ENCODE results near the gene NCOA6. TPM values are rescaled to one million over a fixed set of nuclear protein-coding genes. Genes with fewer than 3 reads are reported as not detected.

NCOA6 gene
- 21.8 TPM for polyA plus RNA-seq (2013)

- Histone ChIP-seq H3K27ac (ENCODE audit: insufficient read depth in 1 of 2, low read depth in 1 of 2, low read length in 2 of 2, poor library complexity in 1 of 2, severe bottlenecking in 2 of 2) (peak within 1 kb of the TSS; percentile 74 to 88), H3K36me3 (ENCODE audit: control insufficient read depth in 4 of 4, insufficient read depth in 4 of 4, low read length in 3 of 4) (no peaks in the 10 kb centered on the region), H3K27me3 (replicated peaks in 2 of 5; ENCODE audit: control insufficient read depth in 4 of 5, insufficient read depth in 5 of 5, low read length in 4 of 5) (no peaks in the 10 kb centered on the region), H3K4me1 (ENCODE audit: control extremely low read depth in 1 of 4, control insufficient read depth in 4 of 4, insufficient read depth in 4 of 4, low read length in 3 of 4) (peaks cover 9 to 21% (median 13%) of the 10 kb centered on the region in 4 experiments), H3K4me3 (ENCODE audit: control insufficient read depth in 1 of 7, extremely low read depth in 1 of 7, insufficient read depth in 4 of 7, low read depth in 2 of 7, low read length in 6 of 7) (peak within 1 kb of the TSS; percentile 46 to 99 (median 87)), H3K9me3 (ENCODE audit: control extremely low read depth in 1 of 5, control insufficient read depth in 4 of 5, insufficient read depth in 2 of 5, low read depth in 1 of 5, low read length in 4 of 5) (no peaks in the 10 kb centered on the region)
- peak; percentile 78 to 86 (median 86) for DNase-seq
- ChIA-PET CTCF (interaction anchor here (1.0 to 1.5 kb wide), 2 partner anchors 10 to 130 kb away, joined by 4 read pairs; partner anchors contain the start of genes GSS and MYH7B), POLR2A (no interaction called here)
- 7% methylated on average over 19 of the region's 52 CpGs for WGBS (ENCODE audit: insufficient coverage)
Observed at GRCh38 chr20:34825530-34826362, at the start of gene NCOA6. NCOA6 (minus strand) TSS chr20:34825651; CDS start chr20:34782355, 43,296 bp downstream.

- Histone ChIP-seq H3K27ac (ENCODE audit: insufficient read depth in 1 of 2, low read depth in 1 of 2, low read length in 2 of 2, poor library complexity in 1 of 2, severe bottlenecking in 2 of 2) (no peak overlapping the region), H3K9me3 (ENCODE audit: control extremely low read depth in 1 of 5, control insufficient read depth in 4 of 5, insufficient read depth in 2 of 5, low read depth in 1 of 5, low read length in 4 of 5) (no peaks in the 10 kb centered on the region)
- peak; percentile 70 to 77 (median 74) for DNase-seq
Observed at GRCh38 chr20:34874094-34874654, 48.7 kb upstream of the NCOA6 start.

GRCh38 chr20:34873583-34874093 lies 48.2 kb upstream of the NCOA6 start:
- H3K36me3 ChIP-seq (ENCODE audit: control insufficient read depth in 4 of 4, insufficient read depth in 4 of 4, low read length in 3 of 4), result no peaks in the 10 kb centered on the region
- no peak for DNase-seq
- CTCF ChIA-PET, result interaction anchor here (0.7 to 6.1 kb wide), 16 partner anchors 8 to 378 kb away, joined by 3 to 87 read pairs (median 4); partner anchors contain the start of genes GSS and MYH7B
- peaks cover 0 to 3% (median 0%) of the 10 kb centered on the region in 5 experiments for H3K27me3 ChIP-seq (replicated peaks in 2 of 5; ENCODE audit: control insufficient read depth in 4 of 5, insufficient read depth in 5 of 5, low read length in 4 of 5)
- peak overlapping the region in 3 of 7 experiments; percentile 61 to 75 (median 71) for H3K4me3 ChIP-seq (ENCODE audit: control insufficient read depth in 1 of 7, extremely low read depth in 1 of 7, insufficient read depth in 4 of 7, low read depth in 2 of 7, low read length in 6 of 7)
- no peak overlapping the region for H3K27ac ChIP-seq (ENCODE audit: insufficient read depth in 1 of 2, low read depth in 1 of 2, low read length in 2 of 2, poor library complexity in 1 of 2, severe bottlenecking in 2 of 2)
- POLR2A ChIA-PET, result interaction anchor here (0.5 to 1.0 kb wide), 3 partner anchors 68 to 787 kb away, joined by 3 read pairs; partner anchors contain the start of genes GSS and MYH7B
- WGBS (ENCODE audit: insufficient coverage), result 80% methylated on average over 1 of the region's 3 CpGs
- H3K9me3 ChIP-seq (ENCODE audit: control extremely low read depth in 1 of 5, control insufficient read depth in 4 of 5, insufficient read depth in 2 of 5, low read depth in 1 of 5, low read length in 4 of 5), result no peaks in the 10 kb centered on the region
- peaks cover 5 to 43% (median 33%) of the 10 kb centered on the region in 4 experiments for H3K4me1 ChIP-seq (ENCODE audit: control extremely low read depth in 1 of 4, control insufficient read depth in 4 of 4, insufficient read depth in 4 of 4, low read length in 3 of 4)

More at GRCh38 chr20:34874094-34874654, 48.7 kb upstream of the NCOA6 start:
- WGBS (ENCODE audit: insufficient coverage), result 32% methylated on average over 2 of the region's 2 CpGs
- POLR2A ChIA-PET, result interaction anchor here (0.5 to 1.0 kb wide), 2 partner anchors 82 to 787 kb away, joined by 3 read pairs; partner anchors contain the start of genes GSS and MYH7B
- Histone ChIP-seq H3K4me1 (ENCODE audit: control extremely low read depth in 1 of 4, control insufficient read depth in 4 of 4, insufficient read depth in 4 of 4, low read length in 3 of 4) (peaks cover 5 to 43% (median 33%) of the 10 kb centered on the region in 4 experiments), H3K36me3 (ENCODE audit: control insufficient read depth in 4 of 4, insufficient read depth in 4 of 4, low read length in 3 of 4) (no peaks in the 10 kb centered on the region), H3K4me3 (ENCODE audit: control insufficient read depth in 1 of 7, extremely low read depth in 1 of 7, insufficient read depth in 4 of 7, low read depth in 2 of 7, low read length in 6 of 7) (no peak overlapping the region), H3K27me3 (replicated peaks in 2 of 5; ENCODE audit: control insufficient read depth in 4 of 5, insufficient read depth in 5 of 5, low read length in 4 of 5) (peaks cover 0 to 3% (median 0%) of the 10 kb centered on the region in 5 experiments)
- CTCF ChIA-PET, result interaction anchor here (0.7 to 6.1 kb wide), 17 partner anchors 8 to 377 kb away, joined by 3 to 87 read pairs (median 4); partner anchors contain the start of genes GSS and MYH7B

- POLR2A ChIA-PET, result interaction anchor here (0.5 kb wide), 1 partner anchor 69 kb away, joined by 3 read pairs; no protein-coding TSS in a partner anchor
- Histone ChIP-seq H3K27me3 (replicated peaks in 2 of 5; ENCODE audit: control insufficient read depth in 4 of 5, insufficient read depth in 5 of 5, low read length in 4 of 5) (peaks cover 0 to 3% (median 0%) of the 10 kb centered on the region in 5 experiments), H3K36me3 (ENCODE audit: control insufficient read depth in 4 of 4, insufficient read depth in 4 of 4, low read length in 3 of 4) (no peaks in the 10 kb centered on the region), H3K4me3 (ENCODE audit: control insufficient read depth in 1 of 7, extremely low read depth in 1 of 7, insufficient read depth in 4 of 7, low read depth in 2 of 7, low read length in 6 of 7) (peak within 1 kb of the TSS; percentile 31 to 75 (median 61)), H3K9me3 (ENCODE audit: control extremely low read depth in 1 of 5, control insufficient read depth in 4 of 5, insufficient read depth in 2 of 5, low read depth in 1 of 5, low read length in 4 of 5) (no peaks in the 10 kb centered on the region), H3K27ac (ENCODE audit: insufficient read depth in 1 of 2, low read depth in 1 of 2, low read length in 2 of 2, poor library complexity in 1 of 2, severe bottlenecking in 2 of 2) (no peak within 1 kb of the TSS), H3K4me1 (ENCODE audit: control extremely low read depth in 1 of 4, control insufficient read depth in 4 of 4, insufficient read depth in 4 of 4, low read length in 3 of 4) (peaks cover 5 to 43% (median 32%) of the 10 kb centered on the region in 4 experiments)
- whole genome bisulfite sequencing (ENCODE audit: insufficient coverage), result under 1% methylated on average over 51 of the region's 52 CpGs
- CTCF ChIA-PET, result interaction anchor here (0.6 to 6.1 kb wide), 12 partner anchors 10 to 90 kb away, joined by 3 to 87 read pairs (median 4); partner anchors contain the start of genes GSS and MYH7B
- peak; percentile 69 to 83 (median 81) for DNase-seq
Observed at GRCh38 chr20:34872622-34873224, 47.3 kb upstream of the NCOA6 start, which contains the start of gene GGT7. GGT7 (minus strand) TSS chr20:34872856; CDS start chr20:34872815, 41 bp downstream.

- WGBS (ENCODE audit: insufficient coverage), result 77% methylated on average over 5 of the region's 10 CpGs
- Histone ChIP-seq H3K36me3 (ENCODE audit: control insufficient read depth in 4 of 4, insufficient read depth in 4 of 4, low read length in 3 of 4) (no peaks in the 10 kb centered on the region), H3K9me3 (ENCODE audit: control extremely low read depth in 1 of 5, control insufficient read depth in 4 of 5, insufficient read depth in 2 of 5, low read depth in 1 of 5, low read length in 4 of 5) (no peaks in the 10 kb centered on the region), H3K27me3 (replicated peaks in 2 of 5; ENCODE audit: control insufficient read depth in 4 of 5, insufficient read depth in 5 of 5, low read length in 4 of 5) (peaks cover 0 to 3% (median 0%) of the 10 kb centered on the region in 5 experiments), H3K27ac (ENCODE audit: insufficient read depth in 1 of 2, low read depth in 1 of 2, low read length in 2 of 2, poor library complexity in 1 of 2, severe bottlenecking in 2 of 2) (no peak overlapping the region), H3K4me3 (ENCODE audit: control insufficient read depth in 1 of 7, extremely low read depth in 1 of 7, insufficient read depth in 4 of 7, low read depth in 2 of 7, low read length in 6 of 7) (peak overlapping the region in 6 of 7 experiments; percentile 31 to 75 (median 62)), H3K4me1 (ENCODE audit: control extremely low read depth in 1 of 4, control insufficient read depth in 4 of 4, insufficient read depth in 4 of 4, low read length in 3 of 4) (peaks cover 5 to 39% (median 30%) of the 10 kb centered on the region in 4 experiments)
- no peak for DNase-seq
- POLR2A ChIA-PET, result no interaction called here
- CTCF ChIA-PET, result interaction anchor here (0.6 to 6.1 kb wide), 11 partner anchors 9 to 91 kb away, joined by 3 to 87 read pairs (median 3); partner anchors contain the start of genes GSS and MYH7B
Observed at GRCh38 chr20:34871966-34872621, 46.6 kb upstream of the NCOA6 start.
